NCI-H187 (cell line): Measurements from ENCODE around the gene SCRN2.

Experiments used
- DNase-seq, 2 experiments: peaks; one replicate each; lab custom pipeline; 2025; lab: John Stamatoyannopoulos, UW

SCRN2 gene

GRCh38 chr17:47821031-47821423 is 20.0 kb downstream of the SCRN2 start:
- DNase-seq, result no peak

- DNase-seq, result no peak
Observed at GRCh38 chr17:47820033-47820789, 20.9 kb downstream of the SCRN2 start.

GRCh38 chr17:47819475-47819874 is 21.6 kb downstream of the SCRN2 start:
- no peak for DNase-seq

GRCh38 chr17:47818002-47818695 is 22.9 kb downstream of the SCRN2 start:
- no peak for DNase-seq

GRCh38 chr17:47816947-47817346 is 24.1 kb downstream of the SCRN2 start:
- no peak for DNase-seq

DNA sequence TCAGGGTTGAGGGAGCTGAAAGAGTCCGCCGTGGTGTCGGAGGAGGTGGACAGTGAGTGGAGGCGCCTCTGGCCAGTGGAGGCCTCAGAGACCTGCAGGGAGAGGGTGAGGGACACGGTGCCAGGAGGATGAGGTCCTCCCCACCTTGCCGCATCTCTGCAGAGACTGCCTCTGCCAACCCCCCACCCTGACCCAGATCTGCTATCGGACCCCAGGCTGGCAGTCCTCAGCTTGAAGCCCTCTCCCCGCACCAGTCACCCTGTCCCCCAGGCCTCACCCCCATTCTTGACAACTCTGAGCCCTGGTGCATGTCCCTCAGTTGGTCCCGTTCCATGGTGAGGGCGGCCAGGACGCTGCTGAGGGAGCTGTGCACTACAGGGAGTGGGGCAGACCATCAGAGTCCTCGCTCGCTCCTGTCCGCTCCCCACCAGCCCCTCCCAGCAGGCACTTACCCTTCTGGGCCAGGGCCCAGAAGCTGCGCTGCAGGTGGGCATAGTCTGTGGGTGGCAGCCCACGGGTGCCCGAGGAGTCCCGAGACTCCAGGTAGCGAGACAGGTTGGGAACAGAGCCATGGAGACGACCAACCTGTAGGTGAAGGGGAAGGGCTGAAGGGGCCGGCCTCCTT is 24.9 kb downstream of the SCRN2 start:
- DNase-seq, result no peak

DNA sequence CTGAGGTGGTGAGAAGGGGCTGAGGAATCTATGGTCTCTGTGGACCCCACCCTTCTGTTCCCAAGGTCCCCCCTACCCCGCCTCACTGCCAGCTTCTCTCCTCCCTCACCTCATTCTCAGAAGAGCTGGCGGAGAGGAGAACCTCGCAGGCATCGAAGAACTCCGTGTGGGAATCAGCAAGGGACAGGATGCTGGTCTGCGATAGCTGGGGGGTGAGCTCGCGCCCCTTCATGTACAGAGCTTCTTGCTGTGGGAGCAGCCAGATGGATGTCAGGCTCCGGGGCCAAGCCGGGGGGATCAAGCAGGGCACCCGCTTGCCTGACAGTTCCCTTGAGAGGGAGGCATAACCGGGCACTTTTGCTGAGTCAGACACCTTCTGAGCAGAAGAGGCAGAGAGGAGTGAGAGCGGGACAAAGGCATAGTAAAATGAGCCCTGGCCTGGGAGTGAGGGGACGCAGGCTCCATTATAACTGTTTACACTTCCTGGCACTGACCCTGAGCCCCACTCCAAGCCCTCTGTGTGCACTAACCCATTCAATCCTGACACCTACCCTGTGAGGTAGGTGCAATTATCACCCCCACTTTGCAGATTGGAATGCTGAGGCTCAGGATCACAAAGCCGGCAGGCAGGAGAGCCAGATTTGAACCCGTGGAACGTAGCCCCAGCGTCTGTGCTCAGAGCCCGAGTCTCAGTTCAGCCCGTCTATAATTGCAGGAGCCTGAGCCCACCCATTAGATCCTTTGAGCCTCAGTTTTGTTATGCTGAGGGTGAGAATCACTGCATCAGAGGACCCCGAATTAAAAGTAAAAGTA is 25.8 kb downstream of the SCRN2 start:
- DNase-seq, result no peak

GRCh38 chr17:47813512-47814031 is 27.5 kb downstream of the SCRN2 start:
- DNase-seq, result no peak

DNA sequence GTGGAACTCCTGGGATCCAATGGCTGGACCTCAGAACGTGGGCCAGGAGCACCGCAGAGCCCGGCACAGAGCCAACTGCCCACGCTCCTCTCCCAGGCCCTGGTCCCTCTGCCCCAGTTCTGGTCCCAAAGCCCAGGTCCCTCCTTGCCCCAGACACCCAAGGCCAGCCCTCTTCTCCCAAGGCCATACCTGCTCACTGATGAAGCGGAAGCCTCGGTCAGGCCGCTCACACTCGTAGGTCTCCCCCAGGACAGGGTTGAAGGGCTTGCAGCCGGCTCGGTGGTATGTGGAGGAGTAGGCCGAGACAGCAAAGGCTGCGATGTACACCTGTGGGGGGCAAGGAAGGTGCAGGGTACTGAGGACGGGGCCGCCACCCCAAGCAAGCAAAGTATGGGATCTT is 28.0 kb downstream of the SCRN2 start:
- DNase-seq, result no peak

GRCh38 chr17:47812146-47812920 is 28.7 kb downstream of the SCRN2 start:
- DNase-seq, result no peak

DNA sequence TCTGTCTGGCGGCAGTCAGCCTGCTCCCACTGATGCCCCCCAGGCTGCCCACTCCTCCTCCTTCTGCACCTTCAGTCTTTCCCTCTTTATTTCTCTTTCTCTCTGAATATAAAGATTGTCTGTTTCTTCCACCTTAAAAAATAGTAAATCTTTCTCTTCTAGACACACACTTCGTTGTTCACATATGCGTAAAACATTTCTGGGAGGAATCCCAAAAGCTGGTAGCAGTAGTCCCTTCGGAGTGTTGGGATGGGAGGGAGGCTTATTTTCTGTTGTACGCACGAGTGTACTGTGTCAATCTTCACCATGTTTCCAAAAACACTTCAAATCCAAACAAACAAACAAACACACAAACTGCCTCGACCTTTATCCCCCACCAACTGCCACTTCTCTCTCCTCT is 29.4 kb downstream of the SCRN2 start:
- DNase-seq, result no peak

GRCh38 chr17:47810901-47811635 is 30.0 kb downstream of the SCRN2 start:
- DNase-seq, result no peak

GRCh38 chr17:47810200-47810821 is 30.8 kb downstream of the SCRN2 start:
- no peak for DNase-seq

DNA sequence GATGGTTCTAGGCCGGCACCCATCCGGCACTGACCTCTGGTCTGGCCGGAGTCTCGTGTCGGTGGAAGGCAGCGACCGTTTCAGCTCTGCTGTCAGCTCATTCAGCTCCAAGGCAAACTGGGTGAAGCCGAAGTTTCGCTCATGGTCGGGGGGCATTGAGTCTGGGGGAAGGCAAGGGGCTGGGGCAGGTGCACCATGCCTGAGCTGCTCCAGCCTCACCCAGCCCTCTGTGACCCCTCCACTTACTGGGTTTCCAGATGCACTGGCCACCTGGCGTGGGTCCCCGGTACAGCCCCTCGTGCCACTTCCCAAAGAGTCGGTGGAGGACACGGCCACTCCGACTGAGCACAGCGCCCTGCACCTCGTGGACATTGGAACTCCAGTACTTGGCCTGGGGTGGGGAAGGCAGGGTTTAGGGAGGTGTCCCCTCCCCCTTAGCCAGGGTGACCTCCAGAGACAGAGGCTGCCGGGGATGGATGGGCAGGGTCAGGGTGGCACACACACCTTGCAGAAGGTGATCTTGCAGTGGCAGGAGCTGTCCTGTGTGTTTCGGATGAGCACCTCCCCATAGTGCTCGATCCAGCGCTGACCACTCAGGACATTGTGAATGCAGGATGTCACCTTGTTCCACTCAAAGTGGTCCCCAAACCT is 32.1 kb downstream of the SCRN2 start:
- DNase-seq, result no peak

- no peak for DNase-seq
Observed at GRCh38 chr17:47808036-47808829, 32.8 kb downstream of the SCRN2 start.

DNA sequence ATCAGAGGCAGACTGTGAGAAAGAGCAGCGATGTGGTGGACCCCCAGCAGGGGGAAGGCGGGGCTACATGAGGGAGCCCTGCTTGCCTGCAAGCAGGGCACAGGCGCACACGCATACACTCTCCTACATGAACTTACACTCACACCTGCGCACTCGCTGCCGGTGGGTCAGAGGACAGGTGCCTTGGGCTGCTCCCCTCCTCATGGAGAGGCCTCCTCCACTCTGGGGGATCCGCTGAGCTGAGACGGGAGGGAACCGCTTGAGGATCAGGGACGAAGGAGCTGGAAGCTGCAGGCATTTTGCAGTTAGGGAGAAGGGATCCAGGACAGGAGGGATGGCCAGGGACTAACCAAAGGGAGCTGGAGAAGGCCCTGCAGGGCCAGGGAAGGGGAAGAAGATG is 33.7 kb downstream of the SCRN2 start:
- no peak for DNase-seq

- no peak for DNase-seq
Observed at GRCh38 chr17:47806913-47807255, 34.2 kb downstream of the SCRN2 start.

DNA sequence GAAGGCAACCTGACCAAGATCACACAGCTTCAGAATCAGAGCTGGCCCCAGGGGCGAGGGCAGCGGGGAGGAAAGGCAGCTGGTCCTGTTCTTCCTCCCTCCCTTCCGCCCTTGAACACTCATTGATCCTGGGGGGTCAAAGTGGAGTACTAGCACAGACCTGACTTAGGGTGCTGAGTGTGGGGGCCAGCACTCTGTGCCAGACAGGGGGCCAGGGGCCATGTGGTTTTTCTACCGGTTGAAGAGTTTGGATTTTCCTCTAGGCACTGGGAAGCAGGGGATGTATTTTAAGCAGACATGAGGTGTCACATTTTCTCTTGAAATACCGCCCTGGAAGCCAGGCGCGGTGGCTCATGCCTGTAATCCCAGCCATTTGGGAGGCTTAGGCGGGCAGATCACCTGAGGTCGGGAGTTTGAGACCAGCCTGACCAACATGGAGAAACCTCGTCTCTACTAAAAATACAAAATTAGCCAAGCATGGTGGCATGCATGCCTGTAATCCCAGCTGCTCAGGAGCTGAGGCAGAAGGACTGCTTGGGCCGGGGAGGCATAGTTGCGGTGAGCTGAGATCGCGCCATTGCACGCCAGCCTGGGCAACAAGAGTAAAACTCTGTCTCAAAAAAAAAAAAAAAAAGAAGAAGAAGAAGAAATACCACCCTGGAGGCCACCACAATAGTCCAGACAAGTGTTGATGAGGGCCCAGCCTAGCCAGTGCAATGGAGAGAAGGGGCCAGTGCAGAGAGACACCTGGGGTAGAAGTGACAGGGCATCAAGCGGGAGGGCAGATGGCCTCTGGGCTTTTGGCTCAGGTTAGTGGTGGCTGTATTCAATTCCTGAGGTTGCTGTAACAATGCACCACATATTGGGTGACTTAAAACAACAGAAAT is 34.8 kb downstream of the SCRN2 start:
- DNase-seq, result no peak
